GM23338 (cell line): ENCODE results near the gene SYNPO. TPM values are rescaled to one million over a fixed set of nuclear protein-coding genes. Genes with fewer than 3 reads are reported as not detected.

Experiments used
- ATAC-seq: fragments of 200-7000 bp; cut with Tn5 transposase; 3 replicates; pipeline ENCODE4 v1.9.1; 2020
- DNase-seq: peaks from one replicate; pipeline ENCODE4 v3.0.0-alpha.2; 2015; ENCODE audit warnings: low spot score
- H2AFZ ChIP-seq: fragments of 200-600 bp; sonication (generic); 2 replicates; pipeline ENCODE4 v1.8.0; 2016; ENCODE audit warnings: antibody characterized with exemption, mild to moderate bottlenecking, moderate library complexity
- H3F3A ChIP-seq: fragments of 200-600 bp; sonication (generic); replicated peaks from 2 replicates; pipeline ENCODE4 v1.8.0; 2017; ENCODE audit warnings: antibody characterized with exemption, mixed run types, low read depth
- H3K27ac ChIP-seq: fragments of 200-600 bp; sonication (generic); 2 replicates; pipeline ENCODE4 v1.6.1; 2016; ENCODE audit warnings: low read depth
- H3K27me3 ChIP-seq: fragments of 200-600 bp; sonication (generic); 2 replicates; pipeline ENCODE4 v1.8.0; 2016; ENCODE audit warnings: mild to moderate bottlenecking, mixed run types, moderate library complexity; ENCODE audit not compliant: insufficient read depth
- H3K36me3 ChIP-seq: fragments of 200-600 bp; sonication (generic); 2 replicates; pipeline ENCODE4 v1.8.0; 2016; ENCODE audit warnings: mild to moderate bottlenecking; ENCODE audit not compliant: insufficient read depth
- H3K4me1 ChIP-seq: fragments of 200-600 bp; sonication (generic); 2 replicates; pipeline ENCODE4 v1.8.0; 2016; ENCODE audit warnings: mild to moderate bottlenecking, moderate library complexity; ENCODE audit not compliant: insufficient read depth
- H3K4me2 ChIP-seq: fragments of 200-600 bp; sonication (generic); 2 replicates; pipeline ENCODE4 v1.7.1; 2017; ENCODE audit warnings: mixed run types
- H3K4me3 ChIP-seq: fragments of 200-600 bp; sonication (generic); 2 replicates; pipeline ENCODE4 v1.6.1; 2016; ENCODE audit warnings: mixed run types
- H3K79me2 ChIP-seq: fragments of 200-600 bp; sonication (generic); replicated peaks from 2 replicates; pipeline ENCODE4 v1.8.0; 2017; ENCODE audit warnings: mild to moderate bottlenecking; ENCODE audit not compliant: insufficient read depth
- H3K9me2 ChIP-seq: fragments of 200-600 bp; sonication (generic); 2 replicates; pipeline ENCODE4 v1.8.0; 2017; ENCODE audit not compliant: insufficient read depth
- H4K20me1 ChIP-seq: fragments of 200-600 bp; sonication (generic); replicated peaks from 2 replicates; pipeline ENCODE4 v1.8.0; 2017; ENCODE audit warnings: mild to moderate bottlenecking; ENCODE audit not compliant: insufficient read depth
- H3K27ac Mint-ChIP-seq: 2 replicates; pipeline ENCODE4 v1.8.0; 2020; ENCODE audit warnings: inconsistent platforms, mild to moderate bottlenecking, moderate library complexity, mixed read lengths
- H3K27me3 Mint-ChIP-seq: 3 replicates; pipeline ENCODE4 v1.8.0; 2022; ENCODE audit warnings: low read depth, mild to moderate bottlenecking, moderate library complexity, mixed read lengths, inconsistent platforms; ENCODE audit not compliant: insufficient read depth, poor library complexity
- H3K36me3 Mint-ChIP-seq: 3 replicates; pipeline ENCODE4 v1.8.0; 2021; ENCODE audit warnings: low read depth, mild to moderate bottlenecking, inconsistent platforms, moderate library complexity, mixed read lengths
- H3K4me1 Mint-ChIP-seq: 3 replicates; pipeline ENCODE4 v1.8.0; 2020; ENCODE audit warnings: mild to moderate bottlenecking, inconsistent platforms, mixed read lengths
- H3K4me3 Mint-ChIP-seq: 3 replicates; pipeline ENCODE4 v1.8.0; 2021; ENCODE audit warnings: moderate library complexity, mild to moderate bottlenecking, inconsistent platforms, mixed read lengths
- H3K9me3 Mint-ChIP-seq: 3 replicates; pipeline ENCODE4 v1.8.0; 2020; ENCODE audit warnings: moderate library complexity, mild to moderate bottlenecking, inconsistent platforms, mixed read lengths
- CREB1 ChIP-seq: fragments of 250-450 bp; sonication (Bioruptor Pico); IDR thresholded peaks from 2 replicates; pipeline ENCODE4 v1.5.0; 2020; ENCODE audit warnings: low read depth, mild to moderate bottlenecking, moderate library complexity
- ETS1 ChIP-seq: IDR thresholded peaks from 2 replicates; pipeline ENCODE4 v1.6.1; 2016; ENCODE audit warnings: antibody characterized with exemption
- EZH2 ChIP-seq: fragments of 200-600 bp; sonication (generic); IDR thresholded peaks from one replicate; pipeline ENCODE4 v1.8.0; 2017; ENCODE audit warnings: antibody characterized with exemption, mild to moderate bottlenecking, low read depth; ENCODE audit not compliant: unreplicated experiment
- EZH2phosphoT487 ChIP-seq: fragments of 200-600 bp; sonication (generic); IDR thresholded peaks from one replicate; pipeline ENCODE4 v1.8.1; 2018; ENCODE audit warnings: antibody characterized with exemption; ENCODE audit not compliant: unreplicated experiment
- JUNB ChIP-seq: IDR thresholded peaks from one replicate; pipeline ENCODE4 v1.6.1; 2016; ENCODE audit warnings: antibody characterized with exemption; ENCODE audit not compliant: unreplicated experiment
- NANOG ChIP-seq: IDR thresholded peaks from 2 replicates; pipeline ENCODE4 v1.6.1; 2016; ENCODE audit warnings: antibody characterized with exemption, borderline replicate concordance
- POLR2AphosphoS5 ChIP-seq: IDR thresholded peaks from 2 replicates; pipeline ENCODE4 v1.6.1; 2016; ENCODE audit warnings: antibody characterized with exemption, low read depth
- REST ChIP-seq: IDR thresholded peaks from one replicate; pipeline ENCODE4 v1.6.1; 2018; ENCODE audit warnings: antibody characterized with exemption; ENCODE audit not compliant: unreplicated experiment
- STAT1 ChIP-seq: IDR thresholded peaks from one replicate; pipeline ENCODE4 v1.6.1; 2016; ENCODE audit warnings: antibody characterized with exemption; ENCODE audit not compliant: unreplicated experiment
- ZNF114 ChIP-seq: fragments of 250-450 bp; sonication (Bioruptor Pico); IDR thresholded peaks from 2 replicates; pipeline ENCODE4 v1.5.0; 2020; ENCODE audit warnings: mild to moderate bottlenecking, moderate library complexity
- ZNF462 ChIP-seq: fragments of 250-450 bp; sonication (Bioruptor Pico); IDR thresholded peaks from 2 replicates; pipeline ENCODE4 v1.5.0; 2020; ENCODE audit warnings: mild to moderate bottlenecking, moderate library complexity
- polyA plus RNA-seq: library from polyadenylated mRNA; unstranded; fragments of >200 nt; fragmentation: Nextera tagmentation; extraction: Ambion mirVana; gene quantifications from 2 replicates; pipeline ENCODE4 v1.2.1, GENCODE V29; 2016
- total RNA-seq: library from RNA; depleted of rRNA; stranded (reverse); fragments of >200 nt; shearing (Covaris generic); gene quantifications from 2 replicates; pipeline ENCODE4 v1.2.3, GENCODE V29; 2014

The SYNPO gene
- total and polyA plus RNA-seq, 2 experiments from 2014 or later: 0.16 to 1.3 TPM

- DNase-seq (no peak), ATAC-seq (no peak)
- H3K9me3 Mint-ChIP-seq: no peaks in the 10 kb centered on the region
- H3K36me3 ChIP-seq: no peaks in the 10 kb centered on the region
- H3K79me2 ChIP-seq: no peaks in the 10 kb centered on the region
- H3K4me2 ChIP-seq: no peak overlapping the region
- no peak overlapping the region for H2AFZ ChIP-seq
- H3K4me3 ChIP-seq: no peak overlapping the region
- no peaks in the 10 kb centered on the region for H3K27me3 ChIP-seq
- H3K9me2 ChIP-seq: no peaks in the 10 kb centered on the region
- H3K4me1 ChIP-seq: no peaks in the 10 kb centered on the region
- TF ChIP-seq JUNB: no peak
- TF ChIP-seq NANOG: no peak
- TF ChIP-seq EZH2: no peak
- no peak for TF ChIP-seq CREB1
- no peak for TF ChIP-seq ETS1
- no peak for TF ChIP-seq EZH2phosphoT487
- TF ChIP-seq ZNF462 (CRISPR knock-in tag): no peak
- no peak for TF ChIP-seq REST
- TF ChIP-seq POLR2AphosphoS5: no peak
- TF ChIP-seq STAT1: no peak
- no peak for TF ChIP-seq ZNF114 (CRISPR knock-in tag)
- peaks cover 3% of the 10 kb centered on the region for H3K27me3 Mint-ChIP-seq
- no peaks in the 10 kb centered on the region for H3F3A ChIP-seq
- H3K4me1 Mint-ChIP-seq: peaks cover 5% of the 10 kb centered on the region
- no peak overlapping the region for H3K27ac Mint-ChIP-seq
- H3K36me3 Mint-ChIP-seq: no peaks in the 10 kb centered on the region
- no peak overlapping the region for H3K27ac ChIP-seq
- H4K20me1 ChIP-seq: no peaks in the 10 kb centered on the region
- H3K4me3 Mint-ChIP-seq: no peak overlapping the region
These were observed 37.0 kb upstream of the SYNPO start for GRCh38 chr5:150603491-150603890.
